Calu3 (cell line): Measurements from ENCODE around the gene CWH43. TPM values are rescaled to one million over a fixed set of nuclear protein-coding genes. Genes with fewer than 3 reads are reported as not detected.
A peak's percentile ranks its signal among the peaks of the same experiment; 100 is the strongest.

Experiments
- BruUV-seq: library from RNA; stranded (reverse); fragments of 400-500 nt; replicated peaks from 2 replicates; lab custom pipeline; 2021; lab: Mats Ljungman, UMichigan
- CTCF ChIA-PET: fragments of 300-600 bp; sonication (Branson Sonifier 250); formaldehyde crosslinking; loops from one replicate; lab custom pipeline; 2022; ENCODE audit warnings: antibody characterized with exemption; lab: Charles Lee
- DNase-seq: peaks from one replicate; pipeline ENCODE4 v3.0.0; 2022
- H3K27ac Mint-ChIP-seq: one replicate; pipeline ENCODE4 v1.8.0; 2022; ENCODE audit warnings: mixed read lengths; ENCODE audit not compliant: unreplicated experiment
- H3K27me3 Mint-ChIP-seq: one replicate; pipeline ENCODE4 v1.8.0; 2022; ENCODE audit warnings: mixed read lengths; ENCODE audit not compliant: unreplicated experiment
- H3K36me3 Mint-ChIP-seq: one replicate; pipeline ENCODE4 v1.8.0; 2022; ENCODE audit warnings: mild to moderate bottlenecking, moderate library complexity, mixed read lengths; ENCODE audit not compliant: insufficient read depth, unreplicated experiment
- H3K4me1 Mint-ChIP-seq: one replicate; pipeline ENCODE4 v1.8.0; 2022; ENCODE audit warnings: mild to moderate bottlenecking, low read depth, mixed read lengths; ENCODE audit not compliant: unreplicated experiment
- H3K4me3 Mint-ChIP-seq: one replicate; pipeline ENCODE4 v1.8.0; 2022; ENCODE audit warnings: mild to moderate bottlenecking, low read depth, moderate library complexity, mixed read lengths; ENCODE audit not compliant: unreplicated experiment
- H3K9me3 Mint-ChIP-seq: one replicate; pipeline ENCODE4 v1.8.0; 2022; ENCODE audit warnings: low read depth, mixed read lengths; ENCODE audit not compliant: unreplicated experiment
- intact Hi-C: fragments of 100-400 bp; cut with micrococcal nuclease; formaldehyde crosslinking; loops from one replicate; pipeline ENCODE4 v1.10.0; 2022; ENCODE audit not compliant: unreplicated experiment
- total RNA-seq: library from RNA; stranded (reverse); gene quantifications from 2 replicates; pipeline ENCODE4 v1.2.3, GENCODE V29; 2022
- TF ChIP-seq, protein P1 (sequence below): fragments of 200-600 bp; IDR thresholded peaks from one replicate; pipeline ENCODE4 v1.8.0; 2022; ENCODE audit warnings: antibody characterized with exemption; ENCODE audit not compliant: unreplicated experiment

Gene CWH43
- total RNA-seq, 1 experiment from 2014 or later, result not detected

DNA sequence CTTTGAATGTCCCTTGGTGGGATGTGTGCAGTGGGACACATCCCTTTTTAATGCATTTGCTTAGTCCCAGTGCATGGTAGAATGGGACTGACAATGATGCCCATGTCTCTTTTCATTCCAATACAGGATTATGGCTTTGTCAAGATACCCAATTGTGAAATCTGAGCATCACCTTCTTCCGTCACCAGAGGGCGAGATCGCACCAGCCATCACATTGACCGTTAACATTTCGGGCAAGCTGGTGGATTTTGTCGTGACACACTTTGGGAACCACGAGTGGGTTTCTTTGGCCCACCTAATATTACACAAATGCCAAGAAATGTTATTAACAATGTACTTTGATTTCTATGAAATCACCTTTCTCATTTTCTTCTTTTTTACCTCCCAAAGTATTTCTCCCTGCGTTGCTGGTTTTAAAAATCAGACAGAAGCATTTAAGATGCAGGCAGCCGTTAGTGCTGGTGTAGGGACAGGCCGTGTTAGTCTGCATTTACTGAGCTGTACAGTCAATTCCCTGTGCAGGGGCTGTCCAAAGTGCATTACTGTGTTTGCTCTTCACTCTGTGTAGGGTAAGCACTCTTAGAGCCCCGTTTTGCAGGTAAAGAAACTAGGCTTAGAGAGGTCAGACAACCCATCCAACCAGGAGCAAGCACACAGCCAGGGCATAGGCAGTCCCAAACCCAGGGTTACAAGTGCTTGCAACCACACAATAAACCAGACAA lies 46.5 kb downstream of the CWH43 start:
- Mint-ChIP-seq H3K27me3 (peaks cover 36% of the 10 kb centered on the region), H3K36me3 (no peaks in the 10 kb centered on the region), H3K27ac (no peak overlapping the region), H3K4me1 (no peaks in the 10 kb centered on the region), H3K9me3 (no peaks in the 10 kb centered on the region), H3K4me3 (no peak overlapping the region)
- intact Hi-C loops, result no loop called here
- TF ChIP-seq, protein P1, sequence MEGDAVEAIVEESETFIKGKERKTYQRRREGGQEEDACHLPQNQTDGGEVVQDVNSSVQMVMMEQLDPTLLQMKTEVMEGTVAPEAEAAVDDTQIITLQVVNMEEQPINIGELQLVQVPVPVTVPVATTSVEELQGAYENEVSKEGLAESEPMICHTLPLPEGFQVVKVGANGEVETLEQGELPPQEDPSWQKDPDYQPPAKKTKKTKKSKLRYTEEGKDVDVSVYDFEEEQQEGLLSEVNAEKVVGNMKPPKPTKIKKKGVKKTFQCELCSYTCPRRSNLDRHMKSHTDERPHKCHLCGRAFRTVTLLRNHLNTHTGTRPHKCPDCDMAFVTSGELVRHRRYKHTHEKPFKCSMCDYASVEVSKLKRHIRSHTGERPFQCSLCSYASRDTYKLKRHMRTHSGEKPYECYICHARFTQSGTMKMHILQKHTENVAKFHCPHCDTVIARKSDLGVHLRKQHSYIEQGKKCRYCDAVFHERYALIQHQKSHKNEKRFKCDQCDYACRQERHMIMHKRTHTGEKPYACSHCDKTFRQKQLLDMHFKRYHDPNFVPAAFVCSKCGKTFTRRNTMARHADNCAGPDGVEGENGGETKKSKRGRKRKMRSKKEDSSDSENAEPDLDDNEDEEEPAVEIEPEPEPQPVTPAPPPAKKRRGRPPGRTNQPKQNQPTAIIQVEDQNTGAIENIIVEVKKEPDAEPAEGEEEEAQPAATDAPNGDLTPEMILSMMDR, result peak; percentile 54
- peak; percentile 46 for DNase-seq
- no TSS peak for BruUV-seq
- CTCF ChIA-PET, result no interaction called here

DNA sequence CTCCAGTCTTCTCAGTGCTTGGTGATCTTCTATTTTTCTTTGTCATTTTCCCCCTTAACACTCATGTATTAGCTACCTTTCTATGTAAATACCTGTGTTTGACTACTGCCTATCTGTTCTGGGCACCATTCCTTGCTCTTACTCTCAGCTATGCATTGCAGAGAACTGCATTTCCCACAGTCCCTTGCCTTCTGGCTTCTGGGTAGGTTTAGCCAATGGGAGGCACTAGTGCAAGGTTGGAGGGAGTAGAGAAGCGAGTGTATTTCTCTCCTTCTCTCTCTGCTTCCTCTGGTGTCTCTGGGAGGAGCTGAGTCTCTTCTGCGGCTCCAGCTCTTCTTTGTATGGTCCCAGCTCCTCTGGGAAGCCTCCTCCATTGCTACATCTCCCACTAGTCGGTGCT lies 50.5 kb downstream of the CWH43 start:
- no peak for DNase-seq
- TF ChIP-seq, protein P1, result no peak
- H3K27me3 Mint-ChIP-seq, result peaks cover 19% of the 10 kb centered on the region
- BruUV-seq, result no TSS peak
- H3K9me3 Mint-ChIP-seq, result no peaks in the 10 kb centered on the region
- no peak overlapping the region for H3K4me3 Mint-ChIP-seq
- intact Hi-C loops, result no loop called here
- H3K4me1 Mint-ChIP-seq, result no peaks in the 10 kb centered on the region
- H3K36me3 Mint-ChIP-seq, result no peaks in the 10 kb centered on the region
- CTCF ChIA-PET, result no interaction called here
- H3K27ac Mint-ChIP-seq, result no peak overlapping the region

DNA sequence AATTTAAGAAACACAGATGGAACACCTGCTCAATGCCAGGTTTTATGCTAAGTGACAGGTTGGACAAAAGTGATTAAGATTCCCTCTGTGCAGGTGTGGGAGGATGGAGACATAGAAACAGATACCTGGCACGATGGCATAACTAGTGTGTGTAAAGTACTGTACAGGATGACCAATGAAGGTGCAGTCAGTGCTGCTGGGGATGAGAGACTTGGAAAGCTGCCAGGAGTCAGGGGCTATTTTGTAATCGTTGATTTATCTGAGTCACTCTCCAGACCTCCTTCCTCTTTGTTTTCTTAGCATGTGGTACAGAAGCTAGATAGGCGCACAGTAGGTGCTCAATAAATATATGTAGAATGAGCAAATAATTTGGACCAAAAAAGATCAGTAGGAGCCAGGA lies 58.2 kb downstream of the CWH43 start:
- Mint-ChIP-seq H3K4me3 (no peak overlapping the region), H3K27ac (no peak overlapping the region), H3K4me1 (no peaks in the 10 kb centered on the region), H3K9me3 (no peaks in the 10 kb centered on the region), H3K27me3 (peaks cover 22% of the 10 kb centered on the region), H3K36me3 (no peaks in the 10 kb centered on the region)
- CTCF ChIA-PET, result no interaction called here
- TF ChIP-seq, protein P1, result no peak
- intact Hi-C loops, result no loop called here
- no TSS peak for BruUV-seq
- DNase-seq, result no peak

DNA sequence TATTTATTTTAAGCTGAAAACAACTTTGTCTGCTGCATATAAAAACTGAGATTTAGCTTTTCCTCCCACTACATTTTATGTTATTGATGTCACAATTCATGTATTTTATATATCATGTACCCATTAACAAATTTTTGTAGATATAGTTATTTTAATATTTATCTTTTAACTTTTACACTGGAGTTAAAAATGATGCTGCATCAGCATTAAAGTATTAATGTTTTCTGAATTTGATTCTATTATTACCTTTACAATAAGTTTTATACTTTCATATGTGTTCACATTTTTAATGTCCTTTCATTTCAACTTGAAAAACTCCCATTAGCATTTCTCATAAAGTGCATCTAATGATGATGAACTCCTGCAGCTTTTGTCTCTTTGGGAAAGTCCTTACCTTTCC lies 72.2 kb downstream of the CWH43 start:
- TF ChIP-seq, protein P1, result no peak
- Mint-ChIP-seq H3K27me3 (no peaks in the 10 kb centered on the region), H3K9me3 (peaks cover 4% of the 10 kb centered on the region), H3K4me1 (no peaks in the 10 kb centered on the region), H3K4me3 (no peak overlapping the region), H3K36me3 (no peaks in the 10 kb centered on the region), H3K27ac (no peak overlapping the region)
- no TSS peak for BruUV-seq
- intact Hi-C loops, result no loop called here
- DNase-seq, result no peak
- CTCF ChIA-PET, result no interaction called here
